ENCODE measurements around the gene SAP30BP.

- TF ChIP-seq POLR2A (IDR thresholded peaks at IDR 0.05; ENCODE audit: borderline replicate concordance, extremely low read depth, insufficient read depth, insufficient read length) (no peak), RAD21 (IDR thresholded peaks at IDR 0.05; ENCODE audit: low read depth) (no peak), CTCF (IDR thresholded peaks at IDR 0.05 in 2 of 3, conservative IDR thresholded peaks at IDR 0.05 in 1 of 3; ENCODE audit: borderline replicate concordance in 1 of 3, insufficient read depth in 1 of 3, low read depth in 2 of 3, low read length in 2 of 3) (no peak), POLR2AphosphoS5 (IDR thresholded peaks at IDR 0.05; ENCODE audit: low read depth, low read length) (no peak), EGR1 (IDR thresholded peaks at IDR 0.05; ENCODE audit: low read depth) (no peak), EZH2phosphoT487 (IDR thresholded peaks at IDR 0.05; ENCODE audit: borderline replicate concordance) (no peak)
Observed at GRCh38 chr17:75640556-75641119, 26.5 kb upstream of the SAP30BP start.
